Measurements from ENCODE around the gene RAET1L. TPM values are rescaled to one million over a fixed set of nuclear protein-coding genes. Genes with fewer than 3 reads are reported as not detected.
"Not testable (repeated sequence)": the region's sequence is repeated elsewhere in the genome, so short reads cannot be mapped to it uniquely, and the experiment has no call there.

RAET1L gene, protein sequence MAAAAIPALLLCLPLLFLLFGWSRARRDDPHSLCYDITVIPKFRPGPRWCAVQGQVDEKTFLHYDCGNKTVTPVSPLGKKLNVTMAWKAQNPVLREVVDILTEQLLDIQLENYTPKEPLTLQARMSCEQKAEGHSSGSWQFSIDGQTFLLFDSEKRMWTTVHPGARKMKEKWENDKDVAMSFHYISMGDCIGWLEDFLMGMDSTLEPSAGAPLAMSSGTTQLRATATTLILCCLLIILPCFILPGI
- total RNA-seq, result not detected

DNA sequence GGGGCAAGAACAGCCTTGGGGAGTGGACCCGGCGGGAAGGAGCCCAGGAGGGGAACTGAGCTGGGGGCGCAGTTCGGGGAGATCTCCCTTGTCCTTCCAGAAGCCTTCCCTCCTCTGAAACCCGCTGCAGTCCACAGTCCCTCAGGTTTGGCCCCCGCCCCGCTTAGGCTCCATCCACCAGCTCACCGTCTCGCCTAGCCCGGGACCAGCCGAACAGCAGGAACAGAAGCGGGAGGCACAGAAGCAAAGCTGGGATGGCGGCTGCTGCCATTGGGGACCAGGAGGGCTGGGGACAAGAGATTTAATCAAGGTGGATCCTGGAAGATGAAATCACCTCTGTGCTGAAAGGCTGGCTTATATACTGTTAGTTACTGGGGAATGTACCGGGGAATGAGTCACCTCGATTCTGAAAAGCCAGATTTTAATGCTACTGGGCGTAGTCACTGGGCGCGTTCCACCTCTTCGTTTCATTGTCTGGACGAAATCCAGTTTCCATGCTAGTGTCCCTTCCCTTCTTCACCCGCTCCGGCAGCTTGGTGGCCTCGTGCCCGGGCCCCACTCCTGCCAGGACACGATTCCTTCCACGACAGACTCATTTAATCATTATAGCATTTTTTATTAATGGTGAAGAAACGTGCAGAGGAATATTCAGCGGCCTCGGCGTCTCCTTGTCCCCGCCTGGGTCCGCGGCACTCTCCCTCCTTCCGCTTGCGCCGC lies at the start of gene RAET1L:
RAET1L (minus strand) TSS at position 332 of the 717 bp plus-strand sequence; CDS start at position 271, 61 bp downstream.
- H3K9me3 ChIP-seq, result no peaks in the 10 kb centered on the region
- H3K36me3 ChIP-seq, result no peaks in the 10 kb centered on the region
- H3K27me3 ChIP-seq, result peaks cover 4% of the 10 kb centered on the region
- peak within 1 kb of the TSS; percentile 25 to 30 for H3K4me3 ChIP-seq
- peaks cover 0 to 11% of the 10 kb centered on the region in 2 donors for H3K4me1 ChIP-seq
- no peak within 1 kb of the TSS for H3K27ac ChIP-seq
- intact Hi-C loops (cut with DNase I), result no loop called here
- TF ChIP-seq, protein P1, sequence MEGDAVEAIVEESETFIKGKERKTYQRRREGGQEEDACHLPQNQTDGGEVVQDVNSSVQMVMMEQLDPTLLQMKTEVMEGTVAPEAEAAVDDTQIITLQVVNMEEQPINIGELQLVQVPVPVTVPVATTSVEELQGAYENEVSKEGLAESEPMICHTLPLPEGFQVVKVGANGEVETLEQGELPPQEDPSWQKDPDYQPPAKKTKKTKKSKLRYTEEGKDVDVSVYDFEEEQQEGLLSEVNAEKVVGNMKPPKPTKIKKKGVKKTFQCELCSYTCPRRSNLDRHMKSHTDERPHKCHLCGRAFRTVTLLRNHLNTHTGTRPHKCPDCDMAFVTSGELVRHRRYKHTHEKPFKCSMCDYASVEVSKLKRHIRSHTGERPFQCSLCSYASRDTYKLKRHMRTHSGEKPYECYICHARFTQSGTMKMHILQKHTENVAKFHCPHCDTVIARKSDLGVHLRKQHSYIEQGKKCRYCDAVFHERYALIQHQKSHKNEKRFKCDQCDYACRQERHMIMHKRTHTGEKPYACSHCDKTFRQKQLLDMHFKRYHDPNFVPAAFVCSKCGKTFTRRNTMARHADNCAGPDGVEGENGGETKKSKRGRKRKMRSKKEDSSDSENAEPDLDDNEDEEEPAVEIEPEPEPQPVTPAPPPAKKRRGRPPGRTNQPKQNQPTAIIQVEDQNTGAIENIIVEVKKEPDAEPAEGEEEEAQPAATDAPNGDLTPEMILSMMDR (IDR thresholded peaks at IDR 0.05), result no peak
- DNase-seq (ENCODE audit: low spot score in 2 of 2), result peak in 1 of 2 donors; percentile 67

DNA sequence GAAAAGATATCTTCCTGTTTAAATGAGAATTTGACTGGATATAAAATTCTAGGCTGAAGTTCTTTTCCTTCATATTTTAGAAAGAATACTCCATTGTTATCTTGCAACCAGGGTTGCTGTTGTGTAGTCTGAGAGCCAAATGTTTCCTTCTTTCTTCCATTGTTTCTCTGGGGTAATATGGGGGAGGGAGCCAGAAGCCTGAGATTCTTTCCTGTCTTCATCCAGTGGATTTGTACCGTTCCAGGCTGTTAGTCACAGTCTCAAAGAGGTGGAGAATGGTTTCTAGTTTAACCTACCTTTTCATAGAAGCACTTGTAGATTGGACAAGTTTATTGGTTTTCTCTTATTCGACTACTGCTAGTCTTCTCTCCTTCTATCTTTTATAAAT lies 49.7 kb upstream of the RAET1L start:
- no peak overlapping the region for H3K27ac ChIP-seq
- no peaks in the 10 kb centered on the region for H3K9me3 ChIP-seq
- H3K4me3 ChIP-seq, result no peak overlapping the region
- intact Hi-C loops (cut with DNase I), result no loop called here
- no peaks in the 10 kb centered on the region for H3K27me3 ChIP-seq
- TF ChIP-seq, protein P1 (IDR thresholded peaks at IDR 0.05), result no peak
- no peaks in the 10 kb centered on the region for H3K4me1 ChIP-seq
- no peaks in the 10 kb centered on the region for H3K36me3 ChIP-seq
- DNase-seq (ENCODE audit: low spot score in 2 of 2), result no peak

DNA sequence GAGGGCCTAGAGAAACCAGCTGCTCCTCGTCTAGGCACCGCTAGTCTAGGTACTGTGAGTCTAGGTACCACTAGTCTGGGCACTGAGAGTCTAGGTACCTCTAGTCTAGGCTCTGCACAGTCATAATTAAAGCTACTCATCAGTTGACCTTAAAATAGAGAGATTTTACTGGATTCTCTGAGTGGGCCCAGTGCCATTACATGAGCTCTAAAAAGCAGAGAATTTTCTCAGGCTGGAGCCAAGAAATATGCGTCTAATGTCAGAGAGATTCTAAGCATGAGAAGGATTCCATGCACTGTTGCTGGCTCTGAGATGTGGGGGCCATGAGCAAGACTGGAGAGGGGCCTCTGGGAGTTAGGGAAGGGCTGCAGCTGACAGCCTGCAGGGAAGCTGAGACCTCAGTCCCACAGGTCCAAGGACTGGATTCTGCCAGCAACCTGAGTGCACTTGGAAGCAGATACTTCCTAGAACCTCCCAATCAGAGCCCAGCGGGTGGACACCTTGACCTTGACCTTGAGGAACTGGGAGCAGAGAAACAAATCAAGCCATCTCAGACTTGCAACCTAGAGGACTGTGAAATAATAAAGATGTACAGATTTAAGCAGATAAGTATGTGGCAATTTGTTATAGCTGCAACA lies 49.2 kb upstream of the RAET1L start:
- DNase-seq (ENCODE audit: low spot score in 2 of 2); H3K36me3 ChIP-seq; H3K27me3 ChIP-seq; H3K4me1 ChIP-seq; H3K9me3 ChIP-seq; intact Hi-C loops (cut with DNase I); H3K27ac ChIP-seq; H3K4me3 ChIP-seq: not testable (repeated sequence)

DNA sequence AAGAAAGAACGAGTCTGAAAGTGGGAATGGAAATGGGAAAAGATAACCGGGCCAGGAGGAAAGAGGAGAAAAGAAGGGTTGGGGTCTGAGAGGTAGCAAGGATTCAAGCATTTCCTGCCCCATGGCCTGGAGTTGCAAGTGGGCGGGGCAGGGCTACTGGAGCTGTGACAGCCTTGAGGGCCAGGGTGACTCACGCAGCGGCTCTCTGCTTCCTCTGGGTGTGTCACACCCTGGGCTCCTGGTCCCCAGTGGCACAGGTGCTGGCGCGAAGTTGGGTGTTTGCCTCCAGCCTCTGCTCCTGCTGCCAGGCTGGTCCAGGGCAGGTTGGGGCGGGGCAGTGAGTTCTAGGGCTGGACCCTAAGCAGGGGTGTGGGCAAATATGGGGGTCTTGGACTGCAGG lies 46.9 kb upstream of the RAET1L start:
- TF ChIP-seq, protein P1 (IDR thresholded peaks at IDR 0.05), result no peak
- Histone ChIP-seq H3K27me3 (no peaks in the 10 kb centered on the region), H3K27ac (no peak overlapping the region), H3K4me3 (no peak overlapping the region), H3K4me1 (peaks cover 0 to 5% of the 10 kb centered on the region in 2 donors), H3K9me3 (no peaks in the 10 kb centered on the region), H3K36me3 (no peaks in the 10 kb centered on the region)
- peak in 1 of 2 donors; percentile 70 for DNase-seq (ENCODE audit: low spot score in 2 of 2)
- intact Hi-C loops (cut with DNase I), result no loop called here

DNA sequence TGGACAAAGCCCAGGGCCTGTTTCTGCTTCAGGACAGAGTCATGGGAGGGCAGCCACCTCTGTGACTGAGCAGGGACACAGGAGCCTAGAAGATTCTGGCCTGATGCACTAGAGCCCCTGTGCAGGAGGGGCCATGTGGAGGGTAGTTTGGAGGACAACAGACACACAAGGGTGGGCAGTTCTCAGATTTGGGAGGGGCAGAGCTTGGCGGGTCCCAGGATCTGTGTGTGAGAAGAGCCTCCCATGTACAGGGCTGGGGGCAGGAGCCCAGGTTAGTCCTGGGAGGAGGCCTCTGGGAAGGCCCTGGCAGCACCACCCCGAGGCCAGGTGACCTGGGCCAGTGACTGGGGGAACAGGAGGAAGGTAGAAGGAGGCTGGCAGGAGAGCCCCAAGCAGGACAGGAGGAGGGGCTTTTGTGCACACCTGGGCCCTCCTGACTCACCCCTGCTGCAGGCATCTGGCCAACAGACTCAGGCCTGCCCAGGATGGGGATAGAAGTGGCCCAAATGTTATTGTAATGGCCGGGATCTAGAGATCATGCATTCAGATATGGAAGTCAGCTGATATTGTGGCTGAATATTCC lies 45.0 kb upstream of the RAET1L start:
- no peak overlapping the region for H3K27ac ChIP-seq
- TF ChIP-seq, protein P1 (IDR thresholded peaks at IDR 0.05), result no peak
- intact Hi-C loops (cut with DNase I), result no loop called here
- H3K27me3 ChIP-seq, result no peaks in the 10 kb centered on the region
- no peaks in the 10 kb centered on the region for H3K36me3 ChIP-seq
- peaks cover 0 to 5% of the 10 kb centered on the region in 2 donors for H3K4me1 ChIP-seq
- no peak for DNase-seq (ENCODE audit: low spot score in 2 of 2)
- no peak overlapping the region for H3K4me3 ChIP-seq
- H3K9me3 ChIP-seq, result no peaks in the 10 kb centered on the region

Measured in ascending aorta (tissue), 2 donors.